Esophagus muscularis mucosa (tissue), 4 donors: ENCODE data around the gene SPATA20. TPM values are rescaled to one million over a fixed set of nuclear protein-coding genes. Genes with fewer than 3 reads are reported as not detected.
A peak's percentile ranks its signal among the peaks of the same experiment; 100 is the strongest.

Experiments
- DNase-seq: peaks from one replicate; pipeline ENCODE4 v3.0.0-alpha.2; 2017; ENCODE audit errors: extremely low spot score
- H3K27ac ChIP-seq, 4 donors: fragments of 200-600 bp; sonication (generic); replicated peaks in 1 of 4; 1 replicate in 3 of 4; 2 replicates in 1 of 4; pipeline ENCODE4 v1.5.1; 2016 to 2019; ENCODE audit warnings: mild to moderate bottlenecking in 1 of 4
- H3K27me3 ChIP-seq, 4 donors: fragments of 200-600 bp; sonication (generic); one replicate each; pipeline versions ENCODE4 v1.5.1 to v1.6.0; 2016 to 2019
- H3K36me3 ChIP-seq, 4 donors: fragments of 200-600 bp; sonication (generic); one replicate each; pipeline ENCODE4 v1.5.1; 2016 to 2019
- H3K4me1 ChIP-seq, 4 donors: fragments of 200-600 bp; sonication (generic); one replicate each; pipeline ENCODE4 v1.5.1; 2016 to 2019
- H3K4me3 ChIP-seq, 4 donors: fragments of 200-600 bp; sonication (generic); 1 replicate in 2 of 4; 2 replicates in 2 of 4; pipeline ENCODE4 v1.5.1; 2016 to 2019; ENCODE audit warnings: mild to moderate bottlenecking in 4 of 4, moderate library complexity in 1 of 4
- H3K9me3 ChIP-seq, 4 donors: fragments of 200-600 bp; sonication (generic); 1 replicate in 3 of 4; 2 replicates in 1 of 4; pipeline ENCODE4 v1.5.1; 2016 to 2019
- EP300 ChIP-seq: sonication (generic); formaldehyde crosslinking; IDR thresholded peaks from one replicate; pipeline ENCODE4 v1.6.1; 2017; ENCODE audit warnings: antibody characterized with exemption
- POLR2A ChIP-seq: fragments of 450-650 bp; IDR thresholded peaks from one replicate; pipeline ENCODE4 v1.6.1; 2017; ENCODE audit warnings: antibody characterized with exemption, moderate library complexity, mild to moderate bottlenecking, low read depth
- POLR2AphosphoS5 ChIP-seq, 2 donors: sonication (generic); formaldehyde crosslinking; IDR thresholded peaks; one replicate each; pipeline ENCODE4 v1.6.1; 2017; ENCODE audit warnings: antibody characterized with exemption in 2 of 2
- WGBS: methylation state at CpG from one replicate; pipeline ENCODE4 v1.1.5; 2018; 5-methylcytosine and 5-hydroxymethylcytosine counted together
- intact Hi-C: fragments of 100-400 bp; cut with DNase I; formaldehyde crosslinking; loops from one replicate; pipeline ENCODE4 v1.15.1; 2023
- total RNA-seq, 4 donors: library from RNA; depleted of rRNA; stranded (reverse); fragments of >200 nt; gene quantifications; one replicate each; pipeline versions ENCODE4 v1.1.0 to v1.2.1, GENCODE V29; 2016
- TF ChIP-seq, protein P1 (sequence below), 3 experiments: fragments of 200-600 bp in 2 of 3; fragments of 450-650 bp in 1 of 3; sonication (generic) in 2 of 3; IDR thresholded peaks; one replicate each; pipeline ENCODE4 v1.5.1; 2017 to 2019; ENCODE audit warnings: antibody characterized with exemption in 3 of 3, mild to moderate bottlenecking in 2 of 3, moderate library complexity in 1 of 3

The SPATA20 gene
- total RNA-seq, 4 donors from 2014 or later = 44.1 to 64.4 (median 54.6) TPM

DNA sequence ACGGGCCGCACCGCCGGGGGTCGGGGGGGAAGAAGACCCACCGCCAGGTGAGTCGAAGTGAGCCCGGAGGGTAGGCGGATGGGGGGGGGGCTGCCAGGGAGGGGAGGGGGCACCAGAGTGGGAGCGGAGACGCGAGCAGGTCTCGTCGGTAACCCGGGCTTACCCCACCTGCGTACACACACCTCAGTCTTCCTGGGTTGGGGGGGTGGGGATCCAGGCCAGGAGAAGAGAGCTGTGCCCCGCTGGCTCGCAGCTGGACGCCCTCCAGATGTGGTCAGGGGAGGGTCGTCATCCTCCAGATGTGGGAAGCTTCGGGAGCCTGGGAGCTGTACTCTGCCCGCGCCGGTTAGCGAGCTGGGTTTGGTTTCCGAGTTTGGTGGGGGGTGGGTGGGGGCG, 14.8 kb downstream of the SPATA20 start:
- TF ChIP-seq POLR2A = no peak
- TF ChIP-seq POLR2AphosphoS5 (IDR thresholded peaks at IDR 0.05) = no peak
- TF ChIP-seq EP300 = no peak
- TF ChIP-seq, protein P1, sequence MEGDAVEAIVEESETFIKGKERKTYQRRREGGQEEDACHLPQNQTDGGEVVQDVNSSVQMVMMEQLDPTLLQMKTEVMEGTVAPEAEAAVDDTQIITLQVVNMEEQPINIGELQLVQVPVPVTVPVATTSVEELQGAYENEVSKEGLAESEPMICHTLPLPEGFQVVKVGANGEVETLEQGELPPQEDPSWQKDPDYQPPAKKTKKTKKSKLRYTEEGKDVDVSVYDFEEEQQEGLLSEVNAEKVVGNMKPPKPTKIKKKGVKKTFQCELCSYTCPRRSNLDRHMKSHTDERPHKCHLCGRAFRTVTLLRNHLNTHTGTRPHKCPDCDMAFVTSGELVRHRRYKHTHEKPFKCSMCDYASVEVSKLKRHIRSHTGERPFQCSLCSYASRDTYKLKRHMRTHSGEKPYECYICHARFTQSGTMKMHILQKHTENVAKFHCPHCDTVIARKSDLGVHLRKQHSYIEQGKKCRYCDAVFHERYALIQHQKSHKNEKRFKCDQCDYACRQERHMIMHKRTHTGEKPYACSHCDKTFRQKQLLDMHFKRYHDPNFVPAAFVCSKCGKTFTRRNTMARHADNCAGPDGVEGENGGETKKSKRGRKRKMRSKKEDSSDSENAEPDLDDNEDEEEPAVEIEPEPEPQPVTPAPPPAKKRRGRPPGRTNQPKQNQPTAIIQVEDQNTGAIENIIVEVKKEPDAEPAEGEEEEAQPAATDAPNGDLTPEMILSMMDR (IDR thresholded peaks at IDR 0.05) = no peak
- no peak for DNase-seq
- 5% methylated on average over 10 of the region's 27 CpGs for whole genome bisulfite sequencing
- Histone ChIP-seq H3K9me3 (no peaks in the 10 kb centered on the region), H3K4me3 (peak overlapping the region; percentile 58 to 73 (median 62)), H3K36me3 (no peaks in the 10 kb centered on the region), H3K4me1 (peaks cover 40 to 65% (median 61%) of the 10 kb centered on the region in 4 donors), H3K27ac (no peak overlapping the region), H3K27me3 (peaks cover 3 to 95% (median 50%) of the 10 kb centered on the region in 4 donors)
- intact Hi-C loops = loop anchor here (5.0 kb wide), 1 partner anchor 126 kb away; no protein-coding TSS in a partner anchor

DNA sequence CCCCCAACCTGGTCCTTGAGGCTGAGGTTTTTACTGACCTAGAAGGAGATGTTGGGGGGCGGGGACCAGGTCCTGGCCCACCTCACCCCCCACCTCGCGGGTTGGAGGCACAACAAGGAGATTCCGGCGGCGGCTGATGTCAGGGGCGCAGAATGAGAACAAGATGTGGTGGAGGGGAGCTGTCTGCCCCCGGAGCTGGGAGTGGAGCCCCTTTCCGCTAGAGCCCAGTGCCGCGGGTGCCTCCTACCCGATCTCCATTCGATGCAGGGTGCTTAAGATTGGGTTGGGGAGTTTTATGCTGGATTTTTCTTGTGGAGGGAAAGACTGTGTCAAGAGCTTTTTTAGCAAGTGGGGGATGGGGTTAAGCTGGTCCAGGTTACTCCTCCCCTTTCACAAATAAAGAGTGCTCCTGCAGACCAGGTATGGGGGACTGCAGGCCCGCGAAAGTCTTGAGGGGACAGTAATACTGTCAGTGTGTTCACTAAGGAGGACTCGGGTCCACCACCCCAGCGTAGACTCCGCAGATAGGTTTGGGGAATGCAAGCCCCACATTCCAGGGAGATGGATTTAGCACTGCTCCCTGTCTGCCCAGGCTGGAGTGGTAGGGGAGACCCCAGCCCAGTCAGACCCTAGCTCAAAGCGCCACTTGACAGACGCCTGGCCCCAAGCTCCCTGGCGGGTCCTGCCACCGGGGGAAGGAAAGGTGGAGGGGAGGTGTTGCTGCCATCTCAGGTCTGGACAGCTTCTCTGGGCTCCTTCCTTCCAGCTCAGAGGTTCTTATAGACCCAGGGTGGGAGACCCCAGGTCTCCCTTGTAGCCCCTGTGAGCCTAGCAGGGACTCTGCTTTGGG, 15.5 kb downstream of the SPATA20 start:
- Histone ChIP-seq H3K27me3 (peaks cover 3 to 95% (median 50%) of the 10 kb centered on the region in 4 donors), H3K36me3 (no peaks in the 10 kb centered on the region), H3K4me1 (peaks cover 38 to 68% (median 61%) of the 10 kb centered on the region in 4 donors), H3K9me3 (no peaks in the 10 kb centered on the region), H3K27ac (no peak overlapping the region), H3K4me3 (peak overlapping the region in 2 of 4 donors; percentile 12 to 58)
- no peak for DNase-seq
- TF ChIP-seq POLR2A (no peak), EP300 (no peak), POLR2AphosphoS5 (IDR thresholded peaks at IDR 0.05) (no peak)
- TF ChIP-seq, protein P1 (IDR thresholded peaks at IDR 0.05) = no peak
- intact Hi-C loops = loop anchor here (5.0 kb wide), 1 partner anchor 125 kb away; no protein-coding TSS in a partner anchor
- 33% methylated on average over 19 of the region's 22 CpGs for WGBS

DNA sequence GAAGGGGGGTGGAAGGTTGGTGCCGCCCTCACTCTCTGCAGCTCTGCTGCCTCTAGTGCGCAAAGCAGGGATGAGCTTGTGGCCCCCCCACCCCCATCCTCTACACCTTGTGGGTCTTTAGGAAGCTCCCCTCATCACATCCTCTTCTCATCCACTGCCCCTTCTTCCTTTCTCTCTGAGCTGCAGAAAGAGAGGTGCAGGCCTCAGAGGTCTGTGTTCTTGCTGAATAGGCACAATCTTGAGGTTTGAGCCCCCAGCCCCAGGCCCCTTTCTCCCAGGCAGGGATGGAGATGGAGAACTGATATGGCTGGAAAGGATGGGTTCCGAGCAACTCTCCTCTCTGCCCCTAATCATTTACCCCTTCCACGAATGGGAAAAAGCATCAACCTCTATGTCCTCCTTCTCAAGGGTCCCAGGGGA, 16.1 kb downstream of the SPATA20 start:
- Histone ChIP-seq H3K9me3 (no peaks in the 10 kb centered on the region), H3K36me3 (no peaks in the 10 kb centered on the region), H3K27me3 (peaks cover 3 to 97% (median 50%) of the 10 kb centered on the region in 4 donors), H3K4me3 (no peak overlapping the region), H3K27ac (no peak overlapping the region), H3K4me1 (peaks cover 38 to 68% (median 61%) of the 10 kb centered on the region in 4 donors)
- 85% methylated on average over 4 of the region's 4 CpGs for WGBS
- no peak for TF ChIP-seq EP300
- TF ChIP-seq, protein P1 (IDR thresholded peaks at IDR 0.05) = no peak
- no peak for TF ChIP-seq POLR2AphosphoS5 (IDR thresholded peaks at IDR 0.05)
- no peak for TF ChIP-seq POLR2A
- no peak for DNase-seq
- intact Hi-C loops = loop anchor here (5.0 kb wide), 1 partner anchor 124 kb away; no protein-coding TSS in a partner anchor

DNA sequence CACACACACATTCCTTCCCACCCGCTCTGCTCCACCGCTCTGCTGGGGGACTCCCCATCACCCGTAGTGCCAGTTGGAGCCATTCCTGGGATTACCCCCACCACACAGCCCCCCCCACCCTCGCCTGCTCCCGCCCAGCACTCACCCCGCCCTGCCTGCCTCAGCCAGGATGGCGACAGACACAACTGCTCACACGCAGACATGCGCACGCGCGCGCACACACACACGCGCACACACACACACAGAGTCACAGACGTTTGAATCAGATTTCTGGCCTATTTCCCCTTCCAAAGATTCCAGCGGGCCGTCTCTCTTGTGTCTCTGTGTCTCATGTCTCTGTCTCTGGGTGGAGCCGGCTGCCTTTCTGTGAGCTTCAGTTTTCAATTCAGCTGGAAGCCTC, 17.9 kb downstream of the SPATA20 start:
- no peak overlapping the region for H3K27ac ChIP-seq
- H3K27me3 ChIP-seq = peaks cover 3 to 81% (median 38%) of the 10 kb centered on the region in 4 donors
- no peaks in the 10 kb centered on the region for H3K36me3 ChIP-seq
- peaks cover 23 to 53% (median 45%) of the 10 kb centered on the region in 4 donors for H3K4me1 ChIP-seq
- H3K9me3 ChIP-seq = no peaks in the 10 kb centered on the region
- WGBS = 31% methylated on average over 8 of the region's 19 CpGs
- H3K4me3 ChIP-seq = peak overlapping the region in 1 of 4 donors; percentile 18
- DNase-seq = no peak
- no peak for TF ChIP-seq POLR2A
- TF ChIP-seq, protein P1 (IDR thresholded peaks at IDR 0.05) = no peak
- TF ChIP-seq EP300 = no peak
- TF ChIP-seq POLR2AphosphoS5 (IDR thresholded peaks at IDR 0.05) = no peak
- intact Hi-C loops = loop anchor here (5.0 kb wide), 1 partner anchor 122 kb away; no protein-coding TSS in a partner anchor
